K562 (cell line): ENCODE measurements around the gene NOD1. TPM values are rescaled to one million over a fixed set of nuclear protein-coding genes. Genes with fewer than 3 reads are reported as not detected.

ENCODE experiments used
- ATAC-seq: fragments of 200-7000 bp; cut with Tn5 transposase; 3 replicates; pipeline ENCODE4 v1.9.1; 2020; ENCODE audit warnings: moderate library complexity
- BruUV-seq: library from RNA; stranded (reverse); fragments of 400-500 nt; replicated peaks from 2 replicates; lab custom pipeline; 2021; lab: Mats Ljungman, UMichigan
- CTCF ChIA-PET: fragments of 300-600 bp; formaldehyde crosslinking; extraction: SDS; loops from one replicate; lab custom pipeline; 2021; ENCODE audit warnings: low intra/inter-chr PET ratio; lab: Yijun Ruan, JAX
- POLR2A ChIA-PET: fragments of 300-600, 350-650 bp; sonication (Branson Sonifier 250); formaldehyde crosslinking; extraction: SDS; loops from one replicate; lab custom pipeline; 2021; ENCODE audit warnings: antibody characterized with exemption, inconsistent platforms; lab: Yijun Ruan, JAX
- DNase-seq, 4 experiments: peaks; one replicate each; pipeline versions ENCODE4 v3.0.0 to v3.0.0-alpha.2; 2011 to 2018; ENCODE audit warnings: low spot score in 3 of 4, mixed read lengths in 3 of 4; ENCODE audit errors: extremely low read depth in 1 of 4
- FAIRE-seq: peaks from 2 replicates; lab custom pipeline; 2011; peaks lifted over from hg19 to GRCh38; lab: Jason Lieb, UNC
- H2AFZ ChIP-seq: 2 replicates; pipeline ENCODE4 v1.6.0; 2011; ENCODE audit warnings: low read depth, low read length, control low read depth, inconsistent platforms
- H3K27ac ChIP-seq: fragments of 200-600 bp; 3 replicates; pipeline ENCODE4 v1.8.0; 2011; ENCODE audit warnings: low read depth, mild to moderate bottlenecking, control low read depth, inconsistent platforms, low read length, moderate library complexity, mixed read lengths; ENCODE audit errors: extremely low read depth
- H3K27me3 ChIP-seq, 2 experiments: fragments of 300-600 bp in 1 of 2; 2 replicates in 1 of 2; 3 replicates in 1 of 2; pipeline versions ENCODE4 v1.6.0 to v1.8.0; 2011; ENCODE audit warnings: inconsistent platforms in 2 of 2, low read length in 2 of 2, mild to moderate bottlenecking in 1 of 2, mixed read lengths in 1 of 2, moderate library complexity in 1 of 2; ENCODE audit not compliant: control insufficient read depth in 2 of 2, insufficient read depth in 2 of 2
- H3K36me3 ChIP-seq: fragments of 300-600 bp; 3 replicates; pipeline ENCODE4 v1.8.0; 2011; ENCODE audit warnings: mild to moderate bottlenecking, low read length, inconsistent platforms; ENCODE audit not compliant: control insufficient read depth, insufficient read depth
- H3K4me1 ChIP-seq, 2 experiments: fragments of 200-600 bp in 1 of 2; replicated peaks in 1 of 2; 2 replicates in 1 of 2; 3 replicates in 1 of 2; pipeline versions ENCODE4 v1.5.1 to v1.8.0; 2011; ENCODE audit warnings: inconsistent platforms in 2 of 2, low read length in 2 of 2, mild to moderate bottlenecking in 1 of 2, mixed read lengths in 1 of 2, moderate library complexity in 1 of 2; ENCODE audit not compliant: control insufficient read depth in 2 of 2, insufficient read depth in 2 of 2
- H3K4me2 ChIP-seq: 2 replicates; pipeline ENCODE4 v1.6.1; 2011; ENCODE audit warnings: low read length, control low read depth, inconsistent platforms, mixed read lengths; ENCODE audit not compliant: insufficient read depth
- H3K4me3 ChIP-seq: fragments of 200-600 bp; sonication (generic), shearing (Covaris generic); 2 replicates; pipeline ENCODE4 v1.5.1; 2016; ENCODE audit warnings: control low read depth, inconsistent platforms
- H3K79me2 ChIP-seq: fragments of 200-600 bp; 3 replicates; pipeline ENCODE4 v1.8.0; 2011; ENCODE audit warnings: low read length, inconsistent platforms; ENCODE audit not compliant: control insufficient read depth, insufficient read depth
- H3K9ac ChIP-seq, 2 experiments: 2 replicates each; pipeline versions ENCODE4 v1.6.0 to v1.6.1; 2011; ENCODE audit warnings: low read depth in 2 of 2, low read length in 2 of 2, control low read depth in 1 of 2, inconsistent platforms in 1 of 2, mild to moderate bottlenecking in 1 of 2, mixed read lengths in 1 of 2; ENCODE audit not compliant: insufficient read depth in 1 of 2
- H3K9me1 ChIP-seq: one replicate; pipeline ENCODE4 v1.6.0; 2011; ENCODE audit warnings: inconsistent platforms, mild to moderate bottlenecking, low read length, moderate library complexity; ENCODE audit not compliant: control insufficient read depth, insufficient read depth
- H3K9me3 ChIP-seq: replicated peaks from 2 replicates; pipeline ENCODE4 v1.5.1; 2011; ENCODE audit warnings: low read depth, low read length, inconsistent platforms; ENCODE audit not compliant: control insufficient read depth, insufficient read depth
- H4K20me1 ChIP-seq: replicated peaks from 2 replicates; pipeline ENCODE4 v1.6.1; 2011; ENCODE audit warnings: low read length, inconsistent platforms, mixed read lengths; ENCODE audit not compliant: control insufficient read depth, insufficient read depth
- ARID4B ChIP-seq: sonication (generic); formaldehyde crosslinking; IDR thresholded peaks from 2 replicates; pipeline ENCODE4 v1.8.0; 2022; ENCODE audit warnings: mild to moderate bottlenecking, missing genetic modification reagents
- ATF1 ChIP-seq, 2 experiments: fragments of 450-650 bp in 1 of 2; IDR thresholded peaks; 2 replicates each; pipeline ENCODE4 v1.6.1; 2016; ENCODE audit warnings: missing compliant biosample characterization in 1 of 2, missing genetic modification characterization in 1 of 2
- FUS ChIP-seq: fragments of 200-400 bp; formaldehyde crosslinking; optimal IDR thresholded peaks from 2 replicates; pipeline ENCODE3; 2017; ENCODE audit warnings: low read depth, low read length
- HDAC2 ChIP-seq: fragments of 450-650 bp; IDR thresholded peaks from 2 replicates; pipeline ENCODE4 v1.6.1; 2016; ENCODE audit warnings: mild to moderate bottlenecking
- MAZ ChIP-seq, 2 experiments: fragments of 450-650 bp in 1 of 2; sonication (generic) in 1 of 2; formaldehyde crosslinking; IDR thresholded peaks in 1 of 2; conservative IDR thresholded peaks in 1 of 2; 2 replicates each; pipeline versions ENCODE4 v1.4.0 to v1.5.0; 2020; ENCODE audit warnings: mild to moderate bottlenecking in 1 of 2, missing genetic modification reagents in 1 of 2
- MCM3 ChIP-seq: fragments of 450-650 bp; IDR thresholded peaks from 2 replicates; pipeline ENCODE4 v1.6.1; 2016
- U2AF1 ChIP-seq: fragments of 200-400 bp; formaldehyde crosslinking; optimal IDR thresholded peaks from 2 replicates; pipeline ENCODE3; 2017; ENCODE audit warnings: mild to moderate bottlenecking, low read depth, low read length, moderate library complexity
- WGBS: fragments of 100-300 bp; shearing (Covaris generic); methylation state at CpG from one replicate; pipeline ENCODE4 v1.1.6; 2016; ENCODE audit warnings: low coverage, mixed read lengths; ENCODE audit not compliant: insufficient coverage; ENCODE audit errors: missing lambda C conversion rate; 5-methylcytosine and 5-hydroxymethylcytosine counted together
- in situ Hi-C: fragments of 300-500 bp; cut with MboI; formaldehyde crosslinking; loops from 4 replicates; pipeline ENCODE4 v1.15.0; 2018; ENCODE audit warnings: inconsistent platforms, mixed read lengths
- intact Hi-C: fragments of 100-400 bp; cut with micrococcal nuclease; formaldehyde crosslinking; loops from 2 replicates; pipeline ENCODE4 v1.14.2; 2022
- polyA plus RNA-seq, 8 experiments: library from polyadenylated mRNA; depleted of rRNA in 4 of 8; stranded (reverse) in 5 of 8; unstranded in 3 of 8; fragments of >200 nt; fragmentation: Nextera tagmentation in 2 of 8; fragmentation: Illumina TruSeq in 1 of 8; extraction: Ambion mirVana in 2 of 8; extraction: Trizol in 1 of 8; gene quantifications; 2 replicates each; pipeline versions ENCODE4 v1.2.1 to v1.2.3, GENCODE V29; 2011 to 2014; ENCODE audit warnings: inconsistent platforms in 1 of 8, missing spikeins in 1 of 8
- total RNA-seq, 7 experiments: library from RNA; depleted of rRNA in 6 of 7; stranded (reverse); fragments of >200 nt in 6 of 7; fragmentation: Illumina TruSeq in 2 of 7; extraction: Trizol in 2 of 7; gene quantifications; 2 replicates each; pipeline versions ENCODE4 v1.2.1 to v1.2.3, GENCODE V29; 2011 to 2021; ENCODE audit warnings: low replicate concordance in 1 of 7

NOD1 gene
- total and polyA plus RNA-seq, 9 of the 15 experiments (the other 6 are each of a cell fraction or from before 2014, with no cell fraction given), result 0.34 to 7.1 (median 4.7) TPM

GRCh38 chr7:30519122-30519521 lies 40.5 kb upstream of the NOD1 start (continued):
- no peak for TF ChIP-seq ARID4B
- no peak for TF ChIP-seq ATF1 (CRISPR knock-in tag; IDR thresholded peaks at IDR 0.05)
- TF ChIP-seq ATF1 (tag; IDR thresholded peaks at IDR 0.05), result no peak
- no peak for TF ChIP-seq U2AF1
- TF ChIP-seq FUS, result no peak
- TF ChIP-seq HDAC2, result no peak
- no peak for TF ChIP-seq MCM3

- no peak for DNase-seq
- Histone ChIP-seq H3K4me3 (no peak overlapping the region), H3K4me2 (no peak overlapping the region), H3K9me1 (no peaks in the 10 kb centered on the region), H3K9ac (no peak overlapping the region), H2AFZ (no peak overlapping the region), H3K27ac (no peak overlapping the region), H4K20me1 (no peaks in the 10 kb centered on the region), H3K9me3 (no peaks in the 10 kb centered on the region; the same call in 1 of the 2 replicates), H3K36me3 (no peaks in the 10 kb centered on the region), H3K4me1 (no peaks in the 10 kb centered on the region; a peak in 2 of 5 replicates), H3K79me2 (no peaks in the 10 kb centered on the region), H3K27me3 (no peaks in the 10 kb centered on the region)
- WGBS, result 37% methylated on average over 2 of the region's 2 CpGs
- POLR2A ChIA-PET, result interaction anchor here (1.1 kb wide), 1 partner anchor 12 kb away, joined by 3 read pairs; no protein-coding TSS in a partner anchor
- ATAC-seq, result no peak
- TF ChIP-seq MAZ (CRISPR knock-in tag; conservative IDR thresholded peaks at IDR 0.05 in 1 of 2, IDR thresholded peaks at IDR 0.05 in 1 of 2), result no peak
- FAIRE-seq, result no peak
- in situ Hi-C loops, result no loop called here
- intact Hi-C loops, result no loop called here
- no TSS peak for BruUV-seq
- CTCF ChIA-PET, result interaction anchor here (0.5 kb wide), 1 partner anchor 36 kb away, joined by 3 read pairs; no protein-coding TSS in a partner anchor
Observed at GRCh38 chr7:30515761-30516160, 37.2 kb upstream of the NOD1 start.
